Erythroblast (primary cell): ENCODE measurements around the gene SEPTIN5.

Source experiments
- GATA1 ChIP-seq: IDR thresholded peaks from 2 replicates; pipeline ENCODE4 v1.6.1; 2011; ENCODE audit warnings: low read depth, mild to moderate bottlenecking, control low read depth, low read length, moderate library complexity
- POLR2A ChIP-seq: IDR thresholded peaks from 2 replicates; pipeline ENCODE4 v1.6.1; 2011; ENCODE audit warnings: mild to moderate bottlenecking, low read length

- TF ChIP-seq POLR2A: no peak
- TF ChIP-seq GATA1: no peak
Observed at GRCh38 chr22:19717691-19718455, 3.6 kb downstream of the SEPTIN5 start.
